HepG2 (cell line): ENCODE results near the gene NRL. TPM values are rescaled to one million over a fixed set of nuclear protein-coding genes. Genes with fewer than 3 reads are reported as not detected.

Experiments
- ATF6 ChIP-seq: sonication (generic); formaldehyde crosslinking; conservative IDR thresholded peaks from 2 replicates; pipeline ENCODE4 v1.4.0; 2020; ENCODE audit warnings: missing genetic modification reagents
- EZH2 ChIP-seq: conservative IDR thresholded peaks from 2 replicates; pipeline ENCODE4 v1.6.1; 2012; ENCODE audit warnings: mild to moderate bottlenecking, low read depth, low read length, moderate library complexity
- FOXK2 ChIP-seq: fragments of 450-650 bp; IDR thresholded peaks from 2 replicates; pipeline ENCODE4 v1.6.1; 2016
- KAT2B ChIP-seq: fragments of 150-350 bp; IDR thresholded peaks from 2 replicates; pipeline ENCODE4 v1.6.1; 2014; ENCODE audit warnings: low read depth, low read length, borderline replicate concordance
- MTA1 ChIP-seq: sonication (generic); formaldehyde crosslinking; IDR thresholded peaks from 2 replicates; pipeline ENCODE4 v1.4.0; 2020; ENCODE audit warnings: missing genetic modification reagents, mild to moderate bottlenecking, borderline replicate concordance
- ZHX2 ChIP-seq, 2 experiments: sonication (generic) in 1 of 2; formaldehyde crosslinking in 1 of 2; IDR thresholded peaks; 2 replicates each; pipeline versions ENCODE4 v1.6.1 to v1.9.0; 2014 to 2022; ENCODE audit warnings: antibody characterized with exemption in 1 of 2, borderline replicate concordance in 1 of 2, inconsistent platforms in 1 of 2, low read depth in 1 of 2, missing genetic modification reagents in 1 of 2
- ZMYM3 ChIP-seq: sonication (generic); formaldehyde crosslinking; IDR thresholded peaks from 2 replicates; pipeline ENCODE4 v1.5.1; 2020; ENCODE audit warnings: mild to moderate bottlenecking, missing genetic modification reagents
- ZNF138 ChIP-seq: sonication (generic); formaldehyde crosslinking; IDR thresholded peaks from 2 replicates; pipeline ENCODE4 v1.5.0; 2020; ENCODE audit warnings: mild to moderate bottlenecking, low read depth, missing genetic modification reagents
- polyA plus RNA-seq, 8 experiments: library from polyadenylated mRNA; depleted of rRNA in 3 of 8; stranded (reverse) in 7 of 8; unstranded in 1 of 8; fragments of >200 nt; fragmentation: Illumina TruSeq in 4 of 8; extraction: Trizol in 4 of 8; gene quantifications; 2 replicates each; pipeline versions ENCODE4 v1.2.1 to v1.2.3, GENCODE V29; 2011 to 2016; ENCODE audit warnings: low read depth in 4 of 8, missing spikeins in 1 of 8, mixed read lengths in 1 of 8; ENCODE audit not compliant: insufficient read depth in 1 of 8
- total RNA-seq, 5 experiments: library from RNA; depleted of rRNA; stranded (reverse); fragments of >200 nt; fragmentation: Illumina TruSeq; extraction: Trizol; gene quantifications; 2 replicates each; pipeline ENCODE4 v1.2.3, GENCODE V29; 2016; ENCODE audit warnings: low read depth in 1 of 5
- TF ChIP-seq, protein P1 (sequence below): sonication (generic); formaldehyde crosslinking; IDR thresholded peaks from 2 replicates; pipeline ENCODE4 v1.4.0; 2020; ENCODE audit warnings: mild to moderate bottlenecking, missing genetic modification reagents
- TF ChIP-seq, protein P2 (sequence below): sonication (generic); formaldehyde crosslinking; conservative IDR thresholded peaks from 2 replicates; pipeline ENCODE4 v1.4.0; 2020; ENCODE audit warnings: mild to moderate bottlenecking, missing genetic modification reagents, moderate library complexity

Gene NRL
- total and polyA plus RNA-seq, 2 of the 13 experiments (the other 11 are each of a cell fraction or from before 2014, with no cell fraction given): 2.5 to 4.7 TPM

DNA sequence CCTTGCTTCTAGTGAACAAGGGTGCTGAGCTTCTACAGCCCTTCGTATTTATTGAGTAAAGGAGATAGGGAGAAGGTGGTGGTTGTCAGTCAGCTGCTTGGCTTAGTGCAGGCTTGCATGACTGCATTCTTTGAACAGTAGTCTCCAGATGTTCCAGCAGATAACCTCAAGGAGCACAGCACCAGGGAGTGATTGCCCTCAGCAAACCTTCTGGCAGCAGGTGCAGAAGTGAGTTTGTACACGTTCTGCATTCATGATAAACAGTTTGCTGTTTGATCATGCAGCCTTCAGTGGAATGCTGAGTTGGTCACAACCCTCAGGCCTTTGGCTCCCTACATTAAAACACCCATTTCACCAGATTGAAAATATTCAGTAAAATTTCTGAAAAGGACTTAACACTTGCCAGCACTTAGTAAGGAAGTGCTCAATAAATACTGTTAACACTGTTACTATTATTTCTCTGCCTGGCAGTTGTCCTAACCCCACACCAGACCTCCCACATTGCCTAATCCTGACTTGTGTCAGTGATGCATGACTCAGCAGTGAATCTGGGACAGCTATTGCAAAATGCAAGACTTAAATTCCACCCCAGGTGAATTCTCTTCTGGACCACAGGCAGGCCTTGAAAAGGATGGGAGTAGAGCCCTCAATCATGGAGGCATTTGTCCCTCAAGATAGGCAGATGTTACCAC is 81.9 kb downstream of the NRL start (continued):
- TF ChIP-seq KAT2B: no peak
- TF ChIP-seq MTA1 (CRISPR knock-in tag): no peak
- 0 out of 2 replicates have a peak, but pooled peaks have one; percentile 39 for TF ChIP-seq ZHX2 (IDR thresholded peaks at IDR 0.05; ENCODE audit: low read depth)
- TF ChIP-seq ZHX2 (CRISPR knock-in tag; IDR thresholded peaks at IDR 0.05; ENCODE audit: borderline replicate concordance): no peak
- TF ChIP-seq ATF6 (CRISPR knock-in tag): no peak
- TF ChIP-seq, protein P1, sequence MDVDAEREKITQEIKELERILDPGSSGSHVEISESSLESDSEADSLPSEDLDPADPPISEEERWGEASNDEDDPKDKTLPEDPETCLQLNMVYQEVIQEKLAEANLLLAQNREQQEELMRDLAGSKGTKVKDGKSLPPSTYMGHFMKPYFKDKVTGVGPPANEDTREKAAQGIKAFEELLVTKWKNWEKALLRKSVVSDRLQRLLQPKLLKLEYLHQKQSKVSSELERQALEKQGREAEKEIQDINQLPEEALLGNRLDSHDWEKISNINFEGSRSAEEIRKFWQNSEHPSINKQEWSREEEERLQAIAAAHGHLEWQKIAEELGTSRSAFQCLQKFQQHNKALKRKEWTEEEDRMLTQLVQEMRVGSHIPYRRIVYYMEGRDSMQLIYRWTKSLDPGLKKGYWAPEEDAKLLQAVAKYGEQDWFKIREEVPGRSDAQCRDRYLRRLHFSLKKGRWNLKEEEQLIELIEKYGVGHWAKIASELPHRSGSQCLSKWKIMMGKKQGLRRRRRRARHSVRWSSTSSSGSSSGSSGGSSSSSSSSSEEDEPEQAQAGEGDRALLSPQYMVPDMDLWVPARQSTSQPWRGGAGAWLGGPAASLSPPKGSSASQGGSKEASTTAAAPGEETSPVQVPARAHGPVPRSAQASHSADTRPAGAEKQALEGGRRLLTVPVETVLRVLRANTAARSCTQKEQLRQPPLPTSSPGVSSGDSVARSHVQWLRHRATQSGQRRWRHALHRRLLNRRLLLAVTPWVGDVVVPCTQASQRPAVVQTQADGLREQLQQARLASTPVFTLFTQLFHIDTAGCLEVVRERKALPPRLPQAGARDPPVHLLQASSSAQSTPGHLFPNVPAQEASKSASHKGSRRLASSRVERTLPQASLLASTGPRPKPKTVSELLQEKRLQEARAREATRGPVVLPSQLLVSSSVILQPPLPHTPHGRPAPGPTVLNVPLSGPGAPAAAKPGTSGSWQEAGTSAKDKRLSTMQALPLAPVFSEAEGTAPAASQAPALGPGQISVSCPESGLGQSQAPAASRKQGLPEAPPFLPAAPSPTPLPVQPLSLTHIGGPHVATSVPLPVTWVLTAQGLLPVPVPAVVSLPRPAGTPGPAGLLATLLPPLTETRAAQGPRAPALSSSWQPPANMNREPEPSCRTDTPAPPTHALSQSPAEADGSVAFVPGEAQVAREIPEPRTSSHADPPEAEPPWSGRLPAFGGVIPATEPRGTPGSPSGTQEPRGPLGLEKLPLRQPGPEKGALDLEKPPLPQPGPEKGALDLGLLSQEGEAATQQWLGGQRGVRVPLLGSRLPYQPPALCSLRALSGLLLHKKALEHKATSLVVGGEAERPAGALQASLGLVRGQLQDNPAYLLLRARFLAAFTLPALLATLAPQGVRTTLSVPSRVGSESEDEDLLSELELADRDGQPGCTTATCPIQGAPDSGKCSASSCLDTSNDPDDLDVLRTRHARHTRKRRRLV: no peak
- TF ChIP-seq ZMYM3 (CRISPR knock-in tag): peak; percentile 85
- no peak for TF ChIP-seq FOXK2
- TF ChIP-seq, protein P2, sequence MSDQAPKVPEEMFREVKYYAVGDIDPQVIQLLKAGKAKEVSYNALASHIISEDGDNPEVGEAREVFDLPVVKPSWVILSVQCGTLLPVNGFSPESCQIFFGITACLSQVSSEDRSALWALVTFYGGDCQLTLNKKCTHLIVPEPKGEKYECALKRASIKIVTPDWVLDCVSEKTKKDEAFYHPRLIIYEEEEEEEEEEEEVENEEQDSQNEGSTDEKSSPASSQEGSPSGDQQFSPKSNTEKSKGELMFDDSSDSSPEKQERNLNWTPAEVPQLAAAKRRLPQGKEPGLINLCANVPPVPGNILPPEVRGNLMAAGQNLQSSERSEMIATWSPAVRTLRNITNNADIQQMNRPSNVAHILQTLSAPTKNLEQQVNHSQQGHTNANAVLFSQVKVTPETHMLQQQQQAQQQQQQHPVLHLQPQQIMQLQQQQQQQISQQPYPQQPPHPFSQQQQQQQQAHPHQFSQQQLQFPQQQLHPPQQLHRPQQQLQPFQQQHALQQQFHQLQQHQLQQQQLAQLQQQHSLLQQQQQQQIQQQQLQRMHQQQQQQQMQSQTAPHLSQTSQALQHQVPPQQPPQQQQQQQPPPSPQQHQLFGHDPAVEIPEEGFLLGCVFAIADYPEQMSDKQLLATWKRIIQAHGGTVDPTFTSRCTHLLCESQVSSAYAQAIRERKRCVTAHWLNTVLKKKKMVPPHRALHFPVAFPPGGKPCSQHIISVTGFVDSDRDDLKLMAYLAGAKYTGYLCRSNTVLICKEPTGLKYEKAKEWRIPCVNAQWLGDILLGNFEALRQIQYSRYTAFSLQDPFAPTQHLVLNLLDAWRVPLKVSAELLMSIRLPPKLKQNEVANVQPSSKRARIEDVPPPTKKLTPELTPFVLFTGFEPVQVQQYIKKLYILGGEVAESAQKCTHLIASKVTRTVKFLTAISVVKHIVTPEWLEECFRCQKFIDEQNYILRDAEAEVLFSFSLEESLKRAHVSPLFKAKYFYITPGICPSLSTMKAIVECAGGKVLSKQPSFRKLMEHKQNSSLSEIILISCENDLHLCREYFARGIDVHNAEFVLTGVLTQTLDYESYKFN (CRISPR knock-in tag): peak; percentile 55
- no peak for TF ChIP-seq EZH2
- no peak for TF ChIP-seq ZNF138 (CRISPR knock-in tag)
